ENCODE data around the gene TARBP2. TPM values are rescaled to one million over a fixed set of nuclear protein-coding genes. Genes with fewer than 3 reads are reported as not detected.

Gene TARBP2
- total RNA-seq, 2 experiments from 2014 or later: 45.9 to 49.1 TPM

DNA sequence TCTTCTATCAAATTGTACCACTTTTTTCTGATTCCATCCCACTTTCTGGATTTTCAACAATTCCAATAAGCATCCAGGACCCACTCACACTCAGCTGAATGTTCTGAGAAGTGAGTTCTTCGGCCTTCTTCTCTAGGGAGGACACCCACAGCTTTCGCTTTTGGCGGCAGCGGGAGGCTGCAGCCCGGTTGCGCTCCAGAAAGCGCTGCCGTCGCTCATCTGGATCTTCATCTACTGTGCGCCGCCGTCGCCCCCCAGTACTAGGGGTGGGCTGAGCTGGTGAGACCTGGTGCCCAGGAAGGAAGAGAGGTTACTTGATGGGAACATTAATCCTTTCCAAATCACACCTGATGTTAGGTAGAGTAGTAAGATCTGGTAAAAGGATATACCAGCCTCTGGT is 23.4 kb downstream of the TARBP2 start:
- no peaks in the 10 kb centered on the region for H3K4me1 ChIP-seq (ENCODE audit: insufficient read depth, low read length, poor library complexity, severe bottlenecking)
- no peak overlapping the region for H3K4me3 ChIP-seq (ENCODE audit: low read depth, low read length, poor library complexity, severe bottlenecking)
- TF ChIP-seq, protein P1, sequence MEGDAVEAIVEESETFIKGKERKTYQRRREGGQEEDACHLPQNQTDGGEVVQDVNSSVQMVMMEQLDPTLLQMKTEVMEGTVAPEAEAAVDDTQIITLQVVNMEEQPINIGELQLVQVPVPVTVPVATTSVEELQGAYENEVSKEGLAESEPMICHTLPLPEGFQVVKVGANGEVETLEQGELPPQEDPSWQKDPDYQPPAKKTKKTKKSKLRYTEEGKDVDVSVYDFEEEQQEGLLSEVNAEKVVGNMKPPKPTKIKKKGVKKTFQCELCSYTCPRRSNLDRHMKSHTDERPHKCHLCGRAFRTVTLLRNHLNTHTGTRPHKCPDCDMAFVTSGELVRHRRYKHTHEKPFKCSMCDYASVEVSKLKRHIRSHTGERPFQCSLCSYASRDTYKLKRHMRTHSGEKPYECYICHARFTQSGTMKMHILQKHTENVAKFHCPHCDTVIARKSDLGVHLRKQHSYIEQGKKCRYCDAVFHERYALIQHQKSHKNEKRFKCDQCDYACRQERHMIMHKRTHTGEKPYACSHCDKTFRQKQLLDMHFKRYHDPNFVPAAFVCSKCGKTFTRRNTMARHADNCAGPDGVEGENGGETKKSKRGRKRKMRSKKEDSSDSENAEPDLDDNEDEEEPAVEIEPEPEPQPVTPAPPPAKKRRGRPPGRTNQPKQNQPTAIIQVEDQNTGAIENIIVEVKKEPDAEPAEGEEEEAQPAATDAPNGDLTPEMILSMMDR (conservative IDR thresholded peaks at IDR 0.05; ENCODE audit: low read length): no peak
- TF ChIP-seq EZH2phosphoT487 (IDR thresholded peaks at IDR 0.05; ENCODE audit: borderline replicate concordance, low read depth, low read length): no peak
- no peak overlapping the region for H3K27ac ChIP-seq (ENCODE audit: low read depth, low read length, poor library complexity, severe bottlenecking)
- no peaks in the 10 kb centered on the region for H3K9me3 ChIP-seq (ENCODE audit: low read length)
- H3K36me3 ChIP-seq (ENCODE audit: insufficient read depth, low read length): peaks cover 42% of the 10 kb centered on the region
- POLR2A ChIA-PET: interaction anchor here (1.0 kb wide), 1 partner anchor 9 kb away, joined by 3 read pairs; no protein-coding TSS in a partner anchor
- BruUV-seq (replicated peaks): no TSS peak
- no peaks in the 10 kb centered on the region for H4K20me1 ChIP-seq (ENCODE audit: insufficient read depth, low read length)
- H3K4me2 ChIP-seq (ENCODE audit: low read length): no peak overlapping the region
- H2AFZ ChIP-seq (ENCODE audit: low read length): no peak overlapping the region
- DNase-seq (ENCODE audit: low spot score): no peak
- CTCF ChIA-PET (ENCODE audit: unreplicated experiment): no interaction called here
- intact Hi-C loops (cut with micrococcal nuclease; ENCODE audit: unreplicated experiment): no loop called here
- no peaks in the 10 kb centered on the region for H3K79me2 ChIP-seq (ENCODE audit: insufficient read depth, low read depth, low read length)
- H3K9me2 ChIP-seq (ENCODE audit: insufficient read depth, low read length): no peaks in the 10 kb centered on the region

DNA sequence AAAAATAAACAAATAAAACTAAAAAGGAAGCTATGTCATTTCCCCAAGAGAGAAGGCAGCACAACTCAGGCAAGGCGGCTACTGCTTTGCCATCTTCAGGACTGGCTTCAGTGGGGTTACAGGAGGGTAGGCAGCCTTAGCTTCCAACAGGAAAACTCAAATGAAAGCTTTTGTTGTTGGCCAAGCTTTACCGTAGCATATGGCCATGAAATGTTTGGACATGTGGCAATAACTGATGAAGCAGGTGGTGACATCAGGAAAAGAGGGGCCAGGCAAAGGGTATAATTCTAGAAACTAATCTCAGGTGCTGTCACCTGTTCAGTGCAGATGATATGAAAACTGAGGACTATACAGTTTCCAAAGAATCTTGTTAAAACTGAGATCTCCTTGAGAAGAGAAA is 29.0 kb downstream of the TARBP2 start:
- Histone ChIP-seq H3K36me3 (ENCODE audit: insufficient read depth, low read length) (peaks cover 46% of the 10 kb centered on the region), H3K4me3 (ENCODE audit: low read depth, low read length, poor library complexity, severe bottlenecking) (no peak overlapping the region), H3K27ac (ENCODE audit: low read depth, low read length, poor library complexity, severe bottlenecking) (no peak overlapping the region), H3K4me2 (ENCODE audit: low read length) (no peak overlapping the region), H2AFZ (ENCODE audit: low read length) (no peak overlapping the region), H4K20me1 (ENCODE audit: insufficient read depth, low read length) (no peaks in the 10 kb centered on the region), H3K4me1 (ENCODE audit: insufficient read depth, low read length, poor library complexity, severe bottlenecking) (no peaks in the 10 kb centered on the region), H3K79me2 (ENCODE audit: insufficient read depth, low read depth, low read length) (no peaks in the 10 kb centered on the region), H3K9me2 (ENCODE audit: insufficient read depth, low read length) (no peaks in the 10 kb centered on the region), H3K9me3 (ENCODE audit: low read length) (no peaks in the 10 kb centered on the region)
- no peak for DNase-seq (ENCODE audit: low spot score)
- BruUV-seq (replicated peaks): no TSS peak
- TF ChIP-seq, protein P1 (conservative IDR thresholded peaks at IDR 0.05; ENCODE audit: low read length): no peak
- no peak for TF ChIP-seq EZH2phosphoT487 (IDR thresholded peaks at IDR 0.05; ENCODE audit: borderline replicate concordance, low read depth, low read length)
- ChIA-PET POLR2A (interaction anchor here (0.6 kb wide), 1 partner anchor 62 kb away, joined by 3 read pairs; no protein-coding TSS in a partner anchor), CTCF (ENCODE audit: unreplicated experiment) (no interaction called here)
- intact Hi-C loops (cut with micrococcal nuclease; ENCODE audit: unreplicated experiment): no loop called here

DNA sequence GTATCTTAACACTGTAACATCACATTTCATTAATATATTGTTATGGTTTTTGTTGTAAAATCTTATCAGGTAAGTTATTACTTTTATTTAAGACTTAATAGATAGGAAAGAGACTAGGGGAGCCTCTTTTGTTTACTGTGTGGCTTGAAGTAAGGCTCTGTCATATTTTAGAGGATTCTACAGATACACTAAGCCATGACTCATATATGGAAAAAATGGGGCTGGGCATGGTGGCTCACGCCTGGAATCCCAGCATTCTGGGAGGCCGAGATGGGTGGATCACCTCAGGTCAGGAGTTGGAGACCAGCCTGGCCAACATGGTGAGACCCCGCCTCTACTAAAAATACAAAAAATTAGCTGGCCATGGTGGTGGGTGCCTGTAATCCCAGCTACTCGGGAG is 29.8 kb downstream of the TARBP2 start:
- H3K9me2 ChIP-seq (ENCODE audit: insufficient read depth, low read length): no peaks in the 10 kb centered on the region
- H3K4me1 ChIP-seq (ENCODE audit: insufficient read depth, low read length, poor library complexity, severe bottlenecking): no peaks in the 10 kb centered on the region
- no peak overlapping the region for H2AFZ ChIP-seq (ENCODE audit: low read length)
- peaks cover 47% of the 10 kb centered on the region for H3K36me3 ChIP-seq (ENCODE audit: insufficient read depth, low read length)
- no TSS peak for BruUV-seq (replicated peaks)
- TF ChIP-seq, protein P1 (conservative IDR thresholded peaks at IDR 0.05; ENCODE audit: low read length): no peak
- TF ChIP-seq EZH2phosphoT487 (IDR thresholded peaks at IDR 0.05; ENCODE audit: borderline replicate concordance, low read depth, low read length): no peak
- ChIA-PET CTCF (ENCODE audit: unreplicated experiment) (interaction anchor here (0.7 kb wide), 1 partner anchor 107 kb away, joined by 5 read pairs; no protein-coding TSS in a partner anchor), POLR2A (interaction anchor here (0.7 kb wide), 1 partner anchor 28 kb away, joined by 5 read pairs; no protein-coding TSS in a partner anchor)
- no peaks in the 10 kb centered on the region for H3K79me2 ChIP-seq (ENCODE audit: insufficient read depth, low read depth, low read length)
- intact Hi-C loops (cut with micrococcal nuclease; ENCODE audit: unreplicated experiment): no loop called here
- H3K4me2 ChIP-seq (ENCODE audit: low read length): no peak overlapping the region
- no peak overlapping the region for H3K4me3 ChIP-seq (ENCODE audit: low read depth, low read length, poor library complexity, severe bottlenecking)
- H4K20me1 ChIP-seq (ENCODE audit: insufficient read depth, low read length): no peaks in the 10 kb centered on the region
- no peak overlapping the region for H3K27ac ChIP-seq (ENCODE audit: low read depth, low read length, poor library complexity, severe bottlenecking)
- DNase-seq (ENCODE audit: low spot score): no peak
- no peaks in the 10 kb centered on the region for H3K9me3 ChIP-seq (ENCODE audit: low read length)
